ENCODE results near the gene SMAP1. TPM values are rescaled to one million over a fixed set of nuclear protein-coding genes. Genes with fewer than 3 reads are reported as not detected.

SMAP1 gene
- polyA plus RNA-seq: 39.3 and 44.6 TPM in 2 replicates

GRCh38 chr6:70667711-70668498 lies at the start of gene SMAP1:
Gene SMAP1 (plus strand): TSS chr6:70667883. CDS start chr6:70668024, 141 bp downstream.

Other genes with a start within 250 kb of the SMAP1 start
- gene SDHAF4, start 101.0 kb upstream of the SMAP1 start, polyA plus RNA-seq: 18.1 and 20.1 TPM in 2 replicates